Right kidney (tissue), 1 donor: ENCODE measurements around the gene EIF4A2.
"Not testable (repeated sequence)": the region's sequence is repeated elsewhere in the genome, so short reads cannot be mapped to it uniquely, and the experiment has no call there.

Experiments
- DNase-seq: peaks from one replicate; pipeline ENCODE4 v3.0.0-alpha.2; 2016

EIF4A2 gene

GRCh38 chr3:186782542-186783057 lies 777 bp upstream of the EIF4A2 start:
- no peak for DNase-seq

- peak; percentile 92 for DNase-seq
Observed at GRCh38 chr3:186783731-186784515, 546 bp downstream of the EIF4A2 start.

DNA sequence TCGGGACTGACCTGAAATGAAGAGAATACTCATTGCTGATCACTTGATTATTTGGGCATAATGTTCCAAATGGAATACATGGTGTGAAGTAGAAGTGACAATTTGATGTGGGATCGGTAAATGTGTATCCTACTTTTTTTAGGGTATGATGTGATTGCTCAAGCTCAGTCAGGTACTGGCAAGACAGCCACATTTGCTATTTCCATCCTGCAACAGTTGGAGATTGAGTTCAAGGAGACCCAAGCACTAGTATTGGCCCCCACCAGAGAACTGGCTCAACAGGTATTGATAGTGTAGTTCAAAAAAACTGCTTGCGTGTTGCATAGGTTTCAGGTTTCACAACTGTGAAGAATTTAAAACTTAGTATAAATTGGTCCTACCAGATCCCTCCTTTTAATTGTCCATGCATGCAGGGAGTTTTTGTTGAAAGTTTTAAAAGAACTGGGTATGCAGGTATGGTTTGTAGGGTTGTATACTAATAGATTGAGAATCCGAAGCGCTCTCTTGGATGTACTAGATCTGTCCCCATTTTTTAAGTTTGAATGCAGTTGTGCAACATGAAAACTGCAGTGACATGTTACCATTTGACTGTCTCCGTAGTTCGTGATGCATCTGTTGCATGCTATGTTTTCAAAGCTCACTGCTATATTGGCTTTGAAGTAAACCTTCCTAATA lies 1.6 kb downstream of the EIF4A2 start:
- DNase-seq: no peak

DNA sequence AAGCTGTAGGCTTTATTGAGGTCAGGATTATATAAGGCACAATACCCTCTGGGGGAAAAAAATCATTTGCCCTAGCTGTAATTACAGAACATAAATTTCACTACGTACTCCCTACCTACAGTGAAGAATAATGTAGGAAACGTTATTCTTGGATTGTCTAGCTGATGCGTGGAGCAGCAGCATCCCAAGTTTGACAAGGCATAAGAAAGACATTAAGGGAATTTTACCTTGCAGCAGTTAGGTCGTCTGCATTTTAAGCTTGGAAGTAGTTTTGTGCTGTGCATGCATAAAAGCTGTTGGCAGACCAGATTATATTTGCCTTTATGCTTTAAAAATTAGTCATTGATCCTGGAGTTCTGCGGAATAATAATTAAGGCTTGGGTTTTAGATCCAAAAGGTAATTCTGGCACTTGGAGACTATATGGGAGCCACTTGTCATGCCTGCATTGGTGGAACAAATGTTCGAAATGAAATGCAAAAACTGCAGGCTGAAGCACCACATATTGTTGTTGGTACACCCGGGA lies 2.2 kb downstream of the EIF4A2 start:
- no peak for DNase-seq

DNA sequence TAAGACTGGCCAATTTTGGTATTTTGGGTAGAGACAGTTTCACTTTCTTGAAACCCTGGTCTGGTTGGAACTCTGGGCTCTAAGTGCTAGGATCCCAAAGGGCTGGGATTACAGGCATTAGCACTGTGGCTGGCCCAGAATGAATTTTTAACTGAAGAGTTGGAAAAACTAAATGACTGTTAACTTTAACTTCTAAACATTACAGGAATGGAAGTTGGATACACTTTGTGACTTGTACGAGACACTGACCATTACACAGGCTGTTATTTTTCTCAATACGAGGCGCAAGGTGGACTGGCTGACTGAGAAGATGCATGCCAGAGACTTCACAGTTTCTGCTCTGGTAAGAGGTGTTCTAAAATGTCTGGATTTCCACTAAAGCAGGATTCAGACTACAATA lies 3.5 kb downstream of the EIF4A2 start:
- DNase-seq: no peak

- DNase-seq: no peak
Observed at GRCh38 chr3:186787642-186788481, 4.5 kb downstream of the EIF4A2 start.

GRCh38 chr3:186788482-186789370 lies 5.3 kb downstream of the EIF4A2 start:
- no peak for DNase-seq

GRCh38 chr3:186789554-186790260 lies 6.3 kb downstream of the EIF4A2 start:
- DNase-seq: no peak

- DNase-seq: no peak
Observed at GRCh38 chr3:186790261-186790981, 7.0 kb downstream of the EIF4A2 start.

GRCh38 chr3:186798239-186798874 lies 15.0 kb downstream of the EIF4A2 start:
- no peak for DNase-seq

DNA sequence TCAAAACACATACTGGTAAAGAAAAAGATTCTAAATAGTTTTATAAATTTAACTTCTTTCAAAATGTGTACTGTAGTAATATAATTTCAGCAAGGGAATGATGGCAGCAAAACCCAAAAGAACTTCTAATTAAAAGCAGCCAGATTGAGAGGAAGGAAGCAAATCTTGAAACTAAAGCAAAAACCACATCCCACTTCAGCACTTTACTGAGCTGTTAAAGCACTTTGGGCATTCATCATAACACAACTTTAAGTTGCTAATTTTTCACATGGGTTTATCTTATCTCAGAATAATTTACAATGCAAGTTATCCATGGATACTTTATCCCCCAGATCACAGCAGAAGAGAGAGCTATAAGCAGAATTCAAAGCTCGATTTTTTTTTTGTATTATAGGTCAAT lies 16.9 kb downstream of the EIF4A2 start:
- DNase-seq: no peak

DNA sequence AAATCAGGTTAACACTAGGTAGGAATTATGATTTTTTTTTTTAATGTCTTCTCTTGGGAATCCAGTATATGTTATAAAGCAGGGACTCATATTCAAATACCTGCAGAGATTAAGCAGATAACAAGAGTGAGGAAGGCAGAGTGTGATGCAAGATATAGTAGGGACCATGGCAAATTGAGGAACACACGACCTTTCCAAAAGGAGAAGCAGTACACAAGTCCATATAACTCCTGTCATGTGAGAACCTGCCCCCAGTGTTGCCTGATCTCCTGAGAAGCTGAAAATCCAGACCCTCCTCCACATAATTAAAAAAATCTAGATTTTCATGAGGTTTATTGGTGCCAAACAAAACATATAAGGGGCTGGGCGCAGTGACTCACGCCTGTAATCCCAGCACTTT lies 19.3 kb downstream of the EIF4A2 start:
- no peak for DNase-seq

GRCh38 chr3:186803447-186803846 lies 20.1 kb downstream of the EIF4A2 start:
- not testable (repeated sequence) for DNase-seq

DNA sequence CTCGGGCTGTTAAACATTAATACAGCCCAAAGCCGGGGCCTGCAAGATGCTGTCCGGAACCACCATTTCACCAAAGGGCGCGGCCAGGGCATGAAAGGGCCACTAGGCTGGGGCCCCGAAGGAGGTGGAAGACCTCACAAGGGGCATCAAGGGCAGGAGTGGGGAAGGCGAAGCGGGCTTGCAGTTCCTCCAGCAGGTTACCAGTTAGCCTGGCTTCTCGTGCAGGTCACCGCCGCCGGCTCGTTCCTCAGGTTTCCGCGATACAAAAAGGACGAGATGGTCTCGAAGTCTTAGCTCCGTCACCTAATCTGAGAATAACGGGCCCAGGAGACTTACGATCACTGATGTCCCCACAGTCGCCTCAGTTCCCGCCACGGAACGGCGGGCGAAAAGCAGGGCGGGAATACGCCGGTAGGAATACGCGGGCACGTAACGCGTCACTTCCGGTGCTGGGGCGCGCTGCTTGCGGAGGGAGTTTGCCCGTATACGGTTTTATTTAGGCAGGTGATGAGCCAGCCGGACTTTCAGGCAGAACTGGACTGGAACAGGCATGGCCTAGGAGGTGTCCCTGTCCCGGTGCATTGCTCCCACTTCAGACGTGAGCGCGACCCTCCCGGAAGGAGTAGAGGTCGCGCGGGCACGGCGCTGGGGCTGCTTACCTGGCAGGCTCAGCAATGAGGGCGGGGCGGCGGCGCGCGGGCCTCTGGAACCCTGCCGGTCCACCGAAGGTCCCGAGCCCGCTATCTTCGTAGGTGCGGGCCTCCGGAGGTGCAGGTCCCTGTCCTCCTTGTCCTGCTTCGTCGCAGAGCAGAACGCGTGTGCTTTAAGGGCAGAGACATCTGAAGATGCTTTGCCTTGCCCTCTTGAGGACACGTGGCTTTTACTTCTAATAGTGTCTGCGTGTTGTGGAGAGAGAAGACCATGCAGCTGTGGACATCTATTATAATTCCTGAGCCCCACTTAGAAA lies 23.0 kb downstream of the EIF4A2 start, which contains the start of gene RFC4:
RFC4 (minus strand) TSS at position 394 of the 967 bp plus-strand sequence. CDS start 1,769 bp downstream, outside the sequence.
- DNase-seq: peak; percentile 93

GRCh38 chr3:186807231-186807630 lies 23.9 kb downstream of the EIF4A2 start:
- DNase-seq: no peak

DNA sequence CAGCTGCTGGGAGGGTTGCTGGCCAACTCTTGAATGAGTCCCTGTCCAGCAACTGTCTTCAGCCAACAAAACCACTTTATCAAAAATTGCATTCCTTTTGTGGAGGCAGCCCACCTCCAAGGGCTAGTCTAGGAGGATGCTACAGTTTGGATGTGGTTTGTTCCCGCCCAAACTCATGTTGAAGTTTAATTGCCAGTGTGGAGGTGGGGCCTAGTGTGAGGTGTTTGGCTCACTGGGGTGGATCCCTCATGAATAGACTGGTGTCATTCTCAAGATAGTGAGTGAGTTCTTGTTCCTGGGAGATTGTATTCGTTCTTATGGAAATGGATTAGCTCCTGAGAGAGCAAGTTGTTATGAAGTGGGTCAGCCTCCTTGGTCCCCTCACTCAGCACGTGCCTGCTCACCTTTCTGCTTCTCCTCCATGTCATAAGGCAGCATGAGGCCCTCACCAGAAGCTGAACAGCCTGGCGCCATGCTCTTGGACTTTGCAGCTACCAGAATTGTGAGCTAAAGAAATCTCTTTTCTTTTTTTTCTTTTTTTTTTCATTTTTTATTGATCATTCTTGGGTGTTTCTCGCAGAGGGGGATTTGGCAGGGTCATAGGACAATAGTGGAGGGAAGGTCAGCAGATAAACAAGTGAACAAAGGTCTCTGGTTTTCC lies 27.1 kb downstream of the EIF4A2 start:
- no peak for DNase-seq

- not testable (repeated sequence) for DNase-seq
Observed at GRCh38 chr3:186811313-186811712, 27.9 kb downstream of the EIF4A2 start.

GRCh38 chr3:186814100-186814499 lies 30.7 kb downstream of the EIF4A2 start:
- DNase-seq: no peak
